NCI-H524 treated with DMSO at 0.1 percent for 48 hours (cell line): Measurements from ENCODE around the gene PCDHGB2.
"Not testable (repeated sequence)": the region's sequence is repeated elsewhere in the genome, so short reads cannot be mapped to it uniquely, and the experiment has no call there.

Source experiments
- DNase-seq: peaks from one replicate; lab custom pipeline; 2025; lab: John Stamatoyannopoulos, UW

The PCDHGB2 gene

GRCh38 chr5:141359790-141360426, at the start of gene PCDHGB2:
PCDHGB2 (plus strand) TSS chr5:141359994; CDS start chr5:141360136, 142 bp downstream.
- no peak for DNase-seq

- no peak for DNase-seq
These were observed 46.1 kb upstream of the PCDHGB2 start for GRCh38 chr5:141313711-141314110.

GRCh38 chr5:141316963-141317362, 42.8 kb upstream of the PCDHGB2 start:
- not testable (repeated sequence) for DNase-seq

- DNase-seq: no peak
These were observed 40.6 kb upstream of the PCDHGB2 start for GRCh38 chr5:141319202-141319601.

- no peak for DNase-seq
These were observed 40.1 kb upstream of the PCDHGB2 start for GRCh38 chr5:141319699-141320098.

GRCh38 chr5:141320225-141321169, 39.3 kb upstream of the PCDHGB2 start, which contains the start of gene TAF7:
TAF7 (minus strand) TSS chr5:141320784; CDS start chr5:141320044, 740 bp downstream.
- DNase-seq: peak; percentile 34

- no peak for DNase-seq
These were observed 37.5 kb upstream of the PCDHGB2 start for GRCh38 chr5:141322261-141322660.

GRCh38 chr5:141326088-141326854, 33.5 kb upstream of the PCDHGB2 start:
- no peak for DNase-seq

- no peak for DNase-seq
These were observed 31.6 kb upstream of the PCDHGB2 start for GRCh38 chr5:141328231-141328630.

- no peak for DNase-seq
These were observed 29.3 kb upstream of the PCDHGB2 start, which contains the start of gene PCDHGA1 for GRCh38 chr5:141330299-141331080. PCDHGA1 (plus strand) TSS chr5:141330514.

GRCh38 chr5:141332571-141332970, 27.2 kb upstream of the PCDHGB2 start:
- DNase-seq: not testable (repeated sequence)

- no peak for DNase-seq
These were observed 21.1 kb upstream of the PCDHGB2 start, which contains the start of gene PCDHGA2 for GRCh38 chr5:141338538-141339306. PCDHGA2 (plus strand) TSS chr5:141338760.

GRCh38 chr5:141340781-141341354, 18.9 kb upstream of the PCDHGB2 start:
- not testable (repeated sequence) for DNase-seq

GRCh38 chr5:141342773-141343172, 17.0 kb upstream of the PCDHGB2 start:
- DNase-seq: no peak

GRCh38 chr5:141343242-141343952, 16.4 kb upstream of the PCDHGB2 start, which contains the start of gene PCDHGA3:
PCDHGA3 (plus strand) TSS chr5:141343829; CDS start chr5:141344034, 205 bp downstream.
- DNase-seq: no peak

- DNase-seq: no peak
These were observed 15.8 kb upstream of the PCDHGB2 start for GRCh38 chr5:141343953-141344463.

GRCh38 chr5:141345327-141345726, 14.5 kb upstream of the PCDHGB2 start:
- no peak for DNase-seq

- DNase-seq: not testable (repeated sequence)
These were observed 13.8 kb upstream of the PCDHGB2 start for GRCh38 chr5:141346017-141346416.
